SKM-1 (cell line): ENCODE results near the gene FBXO42.
"Not testable (repeated sequence)": the region's sequence is repeated elsewhere in the genome, so short reads cannot be mapped to it uniquely, and the experiment has no call there.

ENCODE experiments used
- DNase-seq: peaks from one replicate; lab custom pipeline; 2025; ENCODE audit not compliant: unreplicated experiment; lab: John Stamatoyannopoulos, UW

Gene FBXO42

DNA sequence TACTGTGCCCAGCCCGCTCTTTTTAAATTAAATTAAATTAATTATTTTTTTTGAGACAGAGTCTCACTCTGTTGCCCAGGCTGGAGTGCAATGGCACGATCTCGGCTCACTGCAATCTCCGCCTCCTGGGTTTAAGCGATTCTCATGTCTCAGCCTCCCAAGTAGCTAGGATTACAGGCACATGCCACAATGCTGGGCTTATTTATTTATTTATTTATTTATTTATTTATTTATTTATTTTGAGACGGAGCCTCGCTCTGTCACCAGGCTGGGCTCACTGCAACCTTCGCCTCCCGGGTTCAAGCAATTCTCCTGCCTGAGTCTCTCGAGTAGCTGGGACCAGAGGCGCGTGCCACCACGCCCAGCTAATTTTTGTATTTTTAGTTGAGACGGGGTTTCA lies 129.6 kb downstream of the FBXO42 start:
- not testable (repeated sequence) for DNase-seq

DNA sequence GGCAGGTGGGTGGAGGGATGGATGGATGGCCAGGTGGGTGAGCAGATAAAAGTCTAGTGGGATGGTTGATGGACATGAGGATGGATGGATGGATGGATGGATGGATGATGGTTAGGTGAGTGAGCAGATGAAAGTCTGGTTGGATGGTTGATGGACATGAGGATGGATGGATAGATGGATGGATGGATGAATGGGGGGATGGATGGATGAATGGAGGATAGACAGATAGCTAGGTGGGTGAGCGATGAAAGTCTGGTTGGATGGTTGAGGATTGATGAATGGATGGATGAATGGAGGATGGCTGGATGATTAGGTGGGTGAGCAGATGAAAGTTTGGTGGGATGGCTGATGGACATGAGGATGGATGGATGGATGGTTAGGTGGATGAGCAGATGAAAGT lies 130.8 kb downstream of the FBXO42 start:
- no peak for DNase-seq

DNA sequence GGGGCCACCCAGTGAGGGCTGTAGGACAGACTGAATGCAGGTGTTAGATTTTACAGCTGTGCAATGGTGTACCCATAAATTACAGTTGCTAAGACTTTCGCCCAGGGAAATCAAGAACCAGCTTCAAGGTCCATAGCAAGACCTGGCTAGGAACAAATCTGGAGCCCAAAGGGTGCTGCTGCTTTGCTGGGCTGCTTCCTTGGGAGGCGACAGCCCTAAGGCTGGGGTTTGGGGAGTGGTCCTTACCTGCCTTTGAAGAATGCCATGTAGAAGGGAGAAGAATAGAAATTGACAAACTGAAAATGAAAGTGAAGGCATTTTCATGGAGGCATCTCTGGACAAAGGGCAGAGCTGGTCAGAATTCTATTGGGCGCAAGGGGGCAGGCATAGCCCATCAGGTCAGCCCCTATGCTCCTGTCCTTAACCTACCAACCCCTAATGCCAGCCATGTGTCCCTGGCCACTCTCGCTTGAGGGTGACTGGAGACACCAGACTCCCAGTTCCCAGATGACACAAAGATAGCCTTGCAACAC lies 132.2 kb downstream of the FBXO42 start:
- DNase-seq, result no peak

DNA sequence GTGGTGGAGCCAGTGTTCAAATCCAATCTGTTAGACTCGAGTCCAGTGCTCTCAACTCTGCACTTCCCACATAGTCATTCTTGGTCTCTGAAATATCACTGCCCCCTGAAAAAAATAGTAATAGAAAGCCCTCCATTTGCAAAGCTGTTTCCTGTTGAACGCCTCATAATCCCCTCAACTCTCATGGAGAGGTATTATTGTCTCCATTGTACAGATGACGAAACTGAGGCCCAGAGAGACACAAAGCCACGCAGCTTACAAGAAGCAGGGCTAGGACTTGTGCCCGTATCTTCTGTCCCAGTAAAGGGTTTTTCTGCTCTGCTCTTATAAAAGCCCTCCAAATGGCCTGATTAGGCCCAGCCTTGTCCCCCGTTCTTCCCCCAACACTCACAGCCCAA lies 133.6 kb downstream of the FBXO42 start:
- DNase-seq, result no peak

DNA sequence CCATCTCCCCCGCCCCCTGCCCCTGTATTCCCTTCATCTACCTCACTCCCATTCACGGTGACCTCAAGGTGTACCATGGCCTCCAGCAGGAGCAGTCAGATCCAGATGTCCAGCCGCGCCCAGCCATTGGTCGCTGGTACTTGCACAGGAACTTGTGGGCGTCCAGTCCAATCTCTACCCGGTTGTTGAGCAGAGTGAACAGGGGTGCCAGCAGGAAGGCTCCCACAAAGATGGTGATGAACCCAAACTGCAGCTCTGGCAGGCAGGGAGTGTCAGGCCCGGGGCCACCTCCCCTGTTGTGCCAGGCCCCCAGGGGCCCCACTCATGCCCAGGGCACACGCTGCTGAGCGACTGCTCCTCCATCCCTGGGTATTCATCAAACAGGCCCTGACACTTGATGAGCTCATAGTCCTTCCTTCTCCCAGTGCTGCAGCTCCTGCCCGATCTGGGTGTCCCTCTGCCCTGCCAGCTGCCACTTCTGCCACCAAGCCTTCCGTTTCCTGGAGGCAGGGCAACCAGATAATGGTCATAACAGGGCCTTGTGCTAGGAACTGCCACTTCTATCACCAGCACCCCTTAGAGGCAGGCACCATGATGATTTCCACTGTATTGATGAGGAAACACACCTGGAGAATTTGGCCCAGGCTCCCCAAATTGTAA lies 134.1 kb downstream of the FBXO42 start:
- DNase-seq, result no peak

DNA sequence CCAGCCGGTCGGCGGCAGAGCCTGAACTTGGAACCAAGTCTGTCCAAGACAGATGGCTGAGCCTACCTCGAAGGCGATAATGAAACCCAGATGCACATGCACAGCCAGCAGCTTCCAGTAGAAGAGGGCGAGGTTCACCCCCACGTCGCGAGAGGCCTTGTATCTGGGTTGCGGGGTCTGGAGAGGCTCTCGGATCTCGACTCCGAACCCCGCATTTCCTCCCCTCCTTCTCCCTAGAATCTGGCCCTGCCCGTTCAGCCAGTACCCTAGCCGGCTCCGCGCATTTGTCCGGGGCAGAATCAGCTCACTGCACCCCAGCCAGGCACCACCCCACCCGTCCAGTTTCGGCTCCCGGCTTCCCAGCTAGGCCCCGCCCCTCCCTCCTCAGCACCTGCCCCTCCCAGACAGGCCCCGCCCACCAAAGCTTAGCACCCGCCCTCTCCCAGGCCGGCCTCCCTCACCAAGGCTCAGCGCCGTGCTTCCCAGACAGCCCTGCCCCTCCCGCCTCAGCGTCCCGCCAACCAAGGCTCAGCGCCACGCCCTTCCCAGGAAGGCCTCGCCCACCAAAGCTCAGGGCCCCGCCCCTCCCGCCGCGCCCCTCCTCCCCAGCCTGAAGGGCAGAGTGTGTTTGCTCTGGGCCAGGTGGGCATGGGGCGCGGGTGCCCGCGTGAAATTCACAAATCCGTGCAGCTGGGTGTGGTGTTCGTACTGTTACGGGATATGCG lies 135.1 kb downstream of the FBXO42 start:
- DNase-seq, result peak; percentile 85

DNA sequence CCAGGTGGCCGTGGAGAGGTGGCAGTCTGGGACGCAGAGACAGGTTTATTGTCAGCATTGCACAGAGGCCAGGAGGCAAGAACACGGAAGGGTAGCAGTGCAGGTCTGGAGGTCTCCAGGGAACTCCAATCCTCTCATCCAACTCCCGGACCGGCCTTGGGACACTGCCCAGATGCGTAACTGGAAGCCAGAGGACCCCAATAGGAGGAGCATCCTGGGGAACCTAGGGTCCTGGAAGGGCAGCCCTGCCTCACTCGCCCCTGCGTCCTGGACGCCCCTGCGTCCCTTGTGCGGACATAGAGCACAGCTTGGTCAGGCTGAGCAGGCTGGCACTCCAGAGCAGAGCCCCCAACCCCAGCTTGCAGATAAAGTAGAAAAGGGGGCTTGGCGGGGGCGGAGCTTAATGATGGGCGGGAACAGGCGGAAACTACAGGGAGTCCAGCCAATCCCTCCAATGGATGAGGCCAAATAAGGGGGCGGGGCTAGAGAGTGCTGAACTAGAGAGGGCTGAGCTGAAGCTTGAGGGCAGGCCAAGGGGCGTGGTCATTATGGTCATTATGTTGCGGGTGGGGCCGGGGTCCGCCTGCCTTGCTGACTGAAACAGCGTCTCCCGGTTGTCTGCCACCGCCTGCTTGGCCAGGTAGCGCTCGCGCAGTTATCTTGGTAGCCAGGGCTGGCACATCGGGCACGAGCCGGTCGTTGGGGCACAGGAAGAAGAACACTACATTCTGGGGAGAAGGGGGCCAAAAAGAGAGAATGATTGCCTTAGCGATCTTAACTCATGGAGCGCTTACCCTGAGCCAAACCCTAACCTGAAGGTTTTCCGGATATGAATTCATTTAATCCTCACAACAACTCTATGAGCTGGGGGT lies 136.2 kb downstream of the FBXO42 start:
- no peak for DNase-seq

DNA sequence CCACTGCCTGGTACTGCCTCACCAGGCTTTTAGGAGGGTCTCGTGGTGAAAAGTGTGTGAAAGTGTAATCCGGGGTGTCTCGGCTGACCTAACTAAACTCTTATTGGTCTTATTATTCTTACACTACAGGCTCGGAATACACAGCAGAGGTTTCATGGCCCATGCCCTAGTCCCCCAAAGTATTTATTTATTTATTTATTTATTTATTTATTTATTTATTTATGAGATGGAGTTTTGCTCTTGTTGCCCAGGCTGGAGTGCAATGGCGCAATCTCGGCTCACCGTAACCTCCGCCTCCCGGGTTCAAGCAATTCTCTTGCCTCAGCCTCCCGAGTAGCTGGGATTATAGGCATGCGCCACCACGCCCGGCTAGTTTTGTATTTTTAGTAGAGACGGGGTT lies 137.0 kb downstream of the FBXO42 start:
- not testable (repeated sequence) for DNase-seq

DNA sequence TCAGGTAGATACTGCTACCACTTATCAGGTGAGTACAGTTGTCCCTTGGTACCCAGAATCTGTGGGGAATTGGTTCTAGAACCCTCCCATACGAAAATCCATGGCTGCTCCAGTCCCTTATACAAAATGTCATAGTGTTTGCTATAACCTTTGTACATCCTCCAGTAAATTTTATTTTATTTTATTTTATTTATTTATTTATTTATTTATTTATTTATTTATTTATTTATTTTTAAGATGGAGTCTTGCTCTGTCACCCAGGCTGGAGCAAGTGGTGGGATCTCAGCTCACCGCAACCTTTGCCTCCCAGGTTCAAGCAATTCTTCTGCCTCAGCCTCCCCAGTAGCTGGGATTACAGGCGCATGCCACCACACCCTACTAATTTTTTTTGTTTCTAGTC lies 138.7 kb downstream of the FBXO42 start:
- DNase-seq, result not testable (repeated sequence)

DNA sequence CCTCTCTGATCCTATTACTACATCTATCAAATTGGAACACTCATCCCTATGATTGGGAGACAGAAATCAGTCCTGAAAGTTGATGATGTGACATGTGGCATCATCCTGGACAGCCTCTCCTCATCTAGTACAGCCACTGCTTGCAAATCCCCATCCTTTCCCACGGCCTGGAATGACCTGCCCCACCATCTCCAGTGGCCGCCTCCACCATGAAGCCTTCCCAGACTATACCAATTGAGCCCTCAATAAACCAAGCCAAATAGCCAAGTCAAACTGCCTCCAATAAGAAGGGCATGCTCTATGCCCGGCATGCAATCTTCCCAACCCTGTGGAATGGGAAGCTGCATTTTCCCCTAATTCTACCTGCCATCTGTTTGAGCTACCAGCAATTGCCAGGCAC lies 139.3 kb downstream of the FBXO42 start:
- DNase-seq, result no peak

DNA sequence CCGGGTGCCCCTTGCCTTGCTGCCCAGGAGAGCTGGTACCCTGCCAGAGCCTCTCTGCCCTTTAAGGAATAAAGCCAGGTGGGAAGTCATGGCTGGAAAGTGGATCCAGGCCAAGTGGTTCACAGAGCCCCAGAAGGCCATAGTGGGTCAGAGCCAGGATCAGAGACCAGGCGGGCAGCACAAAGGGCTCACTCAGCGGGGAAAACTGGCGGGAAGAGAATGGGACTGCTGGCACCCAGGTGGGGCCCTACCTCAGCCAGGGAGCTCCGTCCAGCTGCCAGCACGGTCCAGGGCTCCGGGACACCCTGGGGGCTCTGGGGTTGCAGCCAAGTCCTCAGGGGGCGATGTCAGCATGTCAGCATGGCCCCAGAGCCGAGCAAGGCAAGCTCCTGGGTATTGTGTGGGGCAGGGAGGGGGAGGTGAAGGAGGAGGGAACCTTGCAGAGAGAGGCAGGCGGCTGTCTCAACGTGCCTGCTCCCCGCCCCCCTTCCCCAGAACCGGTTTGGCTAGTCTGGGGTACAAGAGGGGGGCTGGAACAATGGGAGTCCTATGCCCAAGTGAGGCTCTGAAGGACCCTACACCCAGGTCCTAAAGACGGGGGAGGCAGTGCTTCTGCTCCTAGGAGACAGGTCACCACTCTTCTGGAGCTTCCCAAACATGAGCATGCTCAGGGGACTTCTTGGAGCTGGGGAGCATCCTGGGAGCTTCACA lies 139.9 kb downstream of the FBXO42 start, which contains the start of gene ARHGEF19:
TSS of gene ARHGEF19 (minus strand) at position 402 of the 711 bp plus-strand sequence. CDS start 3,598 bp downstream, outside the sequence.
- DNase-seq, result no peak

DNA sequence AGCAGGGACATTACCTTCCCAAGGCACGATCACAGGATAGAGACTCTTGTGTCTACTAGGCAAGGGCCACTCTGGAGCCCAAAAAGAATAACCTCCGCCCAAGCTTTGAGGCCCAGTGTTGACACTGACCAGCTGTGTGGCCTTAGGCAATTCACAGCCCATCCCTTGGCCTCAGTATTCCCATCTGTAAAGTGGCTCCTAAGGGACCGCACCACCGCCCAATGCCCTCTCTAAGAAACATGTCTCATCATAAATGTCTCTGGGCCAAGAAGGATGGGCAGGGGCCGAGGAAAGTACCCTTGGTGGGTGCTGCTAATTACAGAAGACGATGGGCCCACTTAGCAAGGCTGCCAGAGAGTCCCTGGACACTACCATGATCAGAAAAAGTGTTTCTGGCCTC lies 140.5 kb downstream of the FBXO42 start:
- no peak for DNase-seq

DNA sequence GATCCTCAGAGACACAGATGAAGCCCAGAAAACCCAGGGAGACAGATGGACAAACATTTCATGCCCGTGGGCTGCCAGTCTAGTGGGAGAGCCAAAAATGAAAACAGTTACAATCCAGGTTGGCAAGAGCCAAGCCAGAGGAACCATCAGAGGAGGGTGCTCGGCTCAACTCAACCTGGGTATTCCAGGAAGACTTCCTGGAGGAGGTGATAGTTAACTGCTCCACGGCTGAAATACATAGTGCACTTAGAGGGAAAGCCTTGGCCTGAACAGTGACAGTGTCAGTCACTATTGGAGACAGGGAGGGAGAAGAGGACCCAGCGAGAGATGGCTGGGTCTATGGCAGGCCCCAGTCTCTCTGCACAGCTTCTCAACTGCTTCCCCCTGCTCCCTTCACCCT lies 141.7 kb downstream of the FBXO42 start:
- no peak for DNase-seq

DNA sequence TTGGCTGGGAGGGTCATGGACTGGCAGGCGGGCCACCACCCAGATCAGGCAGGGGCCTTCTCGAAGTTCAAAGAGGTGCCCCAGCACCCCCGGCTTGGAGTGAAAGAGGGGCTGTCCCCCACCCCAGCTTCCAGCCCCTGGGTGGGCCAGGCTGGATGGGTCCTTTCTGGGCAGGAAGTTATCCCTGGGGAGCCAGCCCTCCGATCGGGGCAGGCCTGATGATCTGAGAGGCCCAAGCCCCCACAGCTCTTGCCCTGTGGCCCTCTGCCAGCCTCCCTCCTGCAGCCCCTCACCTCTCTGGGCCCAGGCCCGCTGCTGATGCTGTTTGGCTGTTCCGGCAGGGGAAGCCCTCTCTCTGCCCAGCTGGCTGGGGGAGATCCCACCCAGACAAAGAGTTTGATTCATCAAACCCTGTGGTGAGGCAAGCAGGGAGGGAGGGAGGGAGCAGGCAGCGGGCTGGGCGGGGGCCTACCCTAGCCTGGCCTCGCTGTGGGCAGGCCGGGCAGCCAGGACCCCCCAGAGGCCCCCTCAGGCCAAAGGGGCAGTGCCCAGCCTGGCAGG lies 142.4 kb downstream of the FBXO42 start:
- DNase-seq, result no peak

DNA sequence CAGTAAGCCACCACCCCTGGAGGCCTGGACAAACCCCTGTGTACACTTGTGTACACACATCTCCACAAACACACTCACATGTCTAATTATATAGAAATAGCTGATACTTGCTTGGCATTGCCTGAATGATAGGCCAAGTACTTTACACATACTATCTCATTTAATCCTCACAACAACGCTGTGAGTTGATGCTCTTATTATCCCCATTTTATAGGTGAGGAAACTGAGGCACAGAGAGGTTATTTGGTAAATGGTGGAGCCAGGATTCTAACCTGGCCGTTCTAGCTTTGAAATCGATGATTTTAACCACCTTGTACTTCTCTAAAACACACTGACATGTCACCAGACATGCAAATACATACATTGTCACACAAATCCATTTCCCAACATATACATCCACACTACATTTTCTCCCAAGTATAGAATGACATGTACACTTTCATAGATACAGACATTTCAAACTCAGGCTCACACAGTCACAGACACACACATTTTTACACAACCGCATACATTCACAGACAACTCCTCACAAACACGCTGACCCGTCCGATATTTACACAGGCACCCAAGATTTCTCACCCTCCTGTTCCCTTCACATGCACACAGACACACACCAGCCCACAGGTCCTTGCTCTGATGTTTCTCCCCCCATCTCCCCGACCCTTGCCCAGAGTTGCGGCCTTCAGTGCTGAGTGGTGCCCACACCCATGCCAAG lies 143.0 kb downstream of the FBXO42 start:
- no peak for DNase-seq

DNA sequence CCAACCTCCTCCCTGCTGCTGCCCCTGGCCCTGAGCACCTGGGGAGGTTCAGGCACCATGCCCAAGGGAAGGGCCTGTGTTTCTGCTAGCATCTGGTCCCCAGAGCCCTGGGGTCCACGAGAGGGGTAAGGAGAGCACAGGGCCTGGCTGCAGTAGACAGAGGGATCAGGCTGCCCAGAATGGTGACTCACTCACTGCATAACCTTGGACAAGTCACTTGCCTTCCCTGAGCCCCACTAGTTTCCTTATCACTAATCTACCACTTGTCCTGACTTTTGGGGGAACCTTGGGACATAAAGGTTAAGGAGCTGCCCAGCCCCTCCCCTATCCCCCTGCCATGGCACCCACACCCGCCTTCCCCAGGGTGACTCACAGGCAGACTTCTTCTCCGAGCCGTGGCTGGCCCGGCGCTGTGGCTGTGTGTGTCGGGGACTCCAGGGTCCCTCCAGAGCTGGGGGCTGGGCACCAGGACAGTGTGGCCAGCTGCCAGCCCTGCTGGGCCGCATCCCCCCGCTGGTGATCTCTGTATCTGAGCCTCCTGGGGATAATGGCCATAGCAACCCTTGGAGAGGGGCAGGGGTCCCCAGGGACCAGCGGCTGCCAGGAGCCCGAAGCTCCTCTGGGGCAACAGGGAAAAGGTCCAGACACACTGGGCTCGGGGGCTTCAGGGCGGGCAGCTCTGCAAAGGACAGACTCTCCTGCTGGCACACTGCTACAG lies 143.9 kb downstream of the FBXO42 start:
- DNase-seq, result no peak

DNA sequence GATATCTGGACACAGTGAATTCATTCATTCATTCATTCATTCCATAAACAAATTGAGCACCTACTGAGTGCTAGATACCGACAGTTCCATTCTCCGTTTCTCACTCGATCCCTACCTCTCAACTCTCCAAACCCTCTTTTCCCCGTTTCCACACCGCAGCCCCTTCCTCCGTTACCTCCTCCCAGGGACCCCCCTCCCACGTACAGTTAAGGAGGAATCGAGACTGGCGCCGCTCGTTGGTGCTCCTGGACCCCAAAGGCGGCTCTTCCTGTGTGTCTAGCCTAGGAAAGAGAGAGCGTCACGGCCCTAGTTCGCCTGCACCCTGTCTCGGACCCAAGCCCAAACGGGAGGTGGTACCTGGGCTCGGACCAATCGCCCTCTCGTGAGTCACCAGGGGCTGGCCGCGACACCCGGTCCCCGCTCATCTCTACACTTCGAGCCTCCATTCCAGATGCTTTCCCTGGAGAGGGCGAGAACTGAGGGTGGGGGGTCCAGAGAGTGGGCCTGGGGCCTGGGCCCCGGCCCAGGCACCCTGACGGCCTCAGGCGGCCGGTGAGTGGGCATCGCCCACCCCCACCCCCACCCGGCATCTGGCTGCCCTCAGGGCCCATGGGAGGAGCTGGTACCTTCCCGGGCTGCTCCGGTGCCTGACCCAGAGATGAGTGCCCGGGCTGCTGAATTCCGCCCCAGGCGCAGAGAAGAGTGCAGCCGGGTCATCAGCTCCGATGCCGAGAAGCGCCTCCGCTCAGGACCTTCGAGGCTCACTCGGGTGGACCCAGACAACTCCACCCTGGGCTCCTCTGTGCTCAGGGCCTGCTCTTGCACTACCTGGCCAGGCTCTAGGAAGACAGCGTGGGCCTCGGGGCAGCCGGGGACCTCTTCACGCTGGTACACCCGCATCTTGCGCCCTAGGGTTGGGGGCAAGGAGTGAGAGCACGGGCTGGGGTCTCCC lies 144.7 kb downstream of the FBXO42 start:
- DNase-seq, result no peak
